ENCODE measurements around the gene DNMT1.

DNMT1 gene

DNA sequence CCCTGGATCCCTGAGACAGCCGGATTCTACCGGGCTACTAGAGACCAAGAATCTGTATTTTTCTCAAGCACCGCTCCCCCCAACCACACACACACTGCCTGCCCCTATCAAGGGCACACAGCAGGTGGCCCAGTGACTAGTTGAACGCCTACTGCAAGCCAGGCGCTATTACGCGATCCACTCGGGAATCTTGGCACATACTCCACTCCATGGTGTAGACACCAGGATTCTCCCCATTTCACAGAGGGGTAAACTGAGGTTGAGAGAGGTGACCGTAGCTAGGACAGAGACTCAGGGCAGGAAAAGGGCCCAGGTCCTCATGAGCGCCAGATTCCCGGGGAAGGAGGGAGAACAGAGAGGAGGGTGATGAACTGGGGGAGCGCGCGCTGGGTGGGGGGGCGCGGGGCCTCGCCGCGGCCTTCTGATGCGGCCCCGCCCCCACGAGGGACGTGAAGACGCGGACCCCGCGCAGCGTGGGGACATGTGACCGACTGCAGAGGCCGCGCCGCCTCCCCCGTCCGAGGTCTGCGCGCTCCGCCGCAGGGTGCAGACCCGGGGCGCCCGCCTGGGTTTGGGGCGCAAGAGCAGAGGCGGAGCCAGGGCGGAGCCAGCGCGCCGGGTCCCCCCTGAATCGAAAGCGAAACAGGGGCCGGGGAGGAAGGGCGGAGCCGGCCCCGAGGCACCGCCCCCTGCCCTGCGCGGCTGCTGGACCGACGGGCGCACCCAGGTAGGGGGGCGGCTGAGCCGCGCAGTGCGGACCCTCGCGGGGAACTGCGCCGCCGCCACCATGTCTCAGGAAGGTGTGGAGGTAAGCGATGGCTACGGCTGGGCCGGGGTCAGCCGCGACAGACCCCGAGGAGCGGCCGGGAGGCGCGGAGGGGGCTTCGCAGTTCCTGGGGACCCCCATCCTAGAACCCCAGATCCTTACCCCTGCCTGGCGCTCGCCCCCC is 108.8 kb downstream of the DNMT1 start, which contains the start of gene SHFL:
TSS of gene SHFL (plus strand) at position 677 of the 950 bp plus-strand sequence. CDS start at position 788, 111 bp downstream.
- peak; percentile 97 for ATAC-seq

DNA sequence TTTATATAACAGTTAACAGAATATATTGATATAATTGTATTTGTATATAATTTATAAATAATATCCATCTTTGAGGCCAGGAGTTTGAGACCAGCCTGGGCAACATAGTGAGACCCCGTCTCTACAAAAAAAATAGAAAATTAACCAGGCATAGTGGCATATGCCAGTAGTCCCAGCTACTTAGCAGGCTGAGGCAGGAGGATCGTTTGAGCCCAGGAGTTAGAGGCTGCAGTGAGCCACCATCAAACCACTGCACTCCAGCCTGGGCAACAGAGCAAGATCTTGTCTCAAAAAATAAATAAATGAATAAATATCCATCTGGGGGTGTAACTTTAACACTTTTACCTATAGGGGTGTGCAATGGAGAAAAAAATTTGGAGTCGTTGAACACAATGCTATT is 110.0 kb downstream of the DNMT1 start:
- ATAC-seq (no peak), DNase-seq (no peak)
- H3K27ac Mint-ChIP-seq = no peak overlapping the region
- no peaks in the 10 kb centered on the region for H3K9me3 Mint-ChIP-seq
- H3K36me3 Mint-ChIP-seq (ENCODE audit: low read depth) = no peaks in the 10 kb centered on the region
- H3K4me1 Mint-ChIP-seq = peaks cover 12% of the 10 kb centered on the region
- H3K27me3 Mint-ChIP-seq = no peaks in the 10 kb centered on the region
- H3K4me3 Mint-ChIP-seq = peak overlapping the region; percentile 81

More for the DNA sequence above, 108.8 kb downstream of the DNMT1 start, which contains the start of gene SHFL:
- H3K27me3 Mint-ChIP-seq = no peaks in the 10 kb centered on the region
- peak; percentile 85 for DNase-seq
- H3K27ac Mint-ChIP-seq = peak within 1 kb of the TSS; percentile 82
- H3K4me3 Mint-ChIP-seq = peak within 1 kb of the TSS; percentile 81
- H3K9me3 Mint-ChIP-seq = no peaks in the 10 kb centered on the region
- peaks cover 12% of the 10 kb centered on the region for H3K4me1 Mint-ChIP-seq
- peaks cover 2% of the 10 kb centered on the region for H3K36me3 Mint-ChIP-seq (ENCODE audit: low read depth)

DNA sequence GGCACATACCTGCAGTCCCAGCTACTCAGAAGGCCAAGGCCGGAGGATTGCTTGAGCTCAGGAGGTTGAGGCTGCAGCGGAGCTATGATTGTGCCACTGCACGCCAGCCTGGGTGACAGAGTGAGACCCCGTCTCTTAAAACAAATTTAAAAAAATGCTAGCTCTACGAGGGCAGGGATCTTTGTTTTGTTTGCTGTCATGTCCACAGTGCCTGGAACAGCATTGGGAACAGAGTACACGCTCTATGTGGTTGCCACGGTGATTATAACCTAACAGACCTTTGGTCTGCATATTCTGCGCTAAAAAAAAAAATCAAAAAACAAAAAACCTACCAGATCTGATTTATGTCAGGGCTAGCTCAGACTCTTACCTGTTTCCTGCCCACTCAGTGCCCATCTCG is 110.8 kb downstream of the DNMT1 start:
- Mint-ChIP-seq H3K36me3 (ENCODE audit: low read depth) (no peaks in the 10 kb centered on the region), H3K27me3 (no peaks in the 10 kb centered on the region), H3K4me3 (no peak overlapping the region), H3K9me3 (no peaks in the 10 kb centered on the region), H3K27ac (no peak overlapping the region), H3K4me1 (peaks cover 12% of the 10 kb centered on the region)
- no peak for DNase-seq
- ATAC-seq = no peak

Data from activated naive CD8-positive, alpha-beta T cell treated with anti-CD3 and anti-CD28 coated beads, Interleukin-2, amount 50 U/mL, for 24 hours (primary cell).